Hepatocyte (in vitro differentiated cells): Measurements from ENCODE around the gene CD248. TPM values are rescaled to one million over a fixed set of nuclear protein-coding genes. Genes with fewer than 3 reads are reported as not detected.

Source experiments
- DNase-seq: peaks from one replicate; pipeline ENCODE4 v3.0.0-alpha.2; 2016; ENCODE audit warnings: low spot score
- H2AFZ ChIP-seq: fragments of 200-600 bp; sonication (generic); 2 replicates; pipeline ENCODE4 v1.6.0; 2016; ENCODE audit warnings: antibody characterized with exemption, mild to moderate bottlenecking
- H3K27ac ChIP-seq: fragments of 200-600 bp; sonication (generic); 2 replicates; pipeline ENCODE4 v1.5.1; 2016; ENCODE audit warnings: mild to moderate bottlenecking
- H3K27me3 ChIP-seq: fragments of 200-600 bp; sonication (generic); 2 replicates; pipeline ENCODE4 v1.6.1; 2016
- H3K36me3 ChIP-seq: fragments of 200-600 bp; sonication (generic); replicated peaks from 2 replicates; pipeline ENCODE4 v1.5.1; 2016; ENCODE audit warnings: low read depth; ENCODE audit not compliant: insufficient read depth
- H3K4me1 ChIP-seq: fragments of 200-600 bp; sonication (generic); 2 replicates; pipeline ENCODE4 v1.5.1; 2016; ENCODE audit warnings: mild to moderate bottlenecking, moderate library complexity; ENCODE audit not compliant: insufficient read depth
- H3K4me2 ChIP-seq: fragments of 200-600 bp; sonication (generic); 2 replicates; pipeline ENCODE4 v1.6.0; 2016
- H3K4me3 ChIP-seq: fragments of 200-600 bp; sonication (generic); 2 replicates; pipeline ENCODE4 v1.5.1; 2016; ENCODE audit warnings: mild to moderate bottlenecking
- H3K79me2 ChIP-seq: fragments of 200-600 bp; sonication (generic); 2 replicates; pipeline ENCODE4 v1.6.0; 2017; ENCODE audit warnings: mild to moderate bottlenecking
- H3K9me2 ChIP-seq: fragments of 200-600 bp; sonication (generic); replicated peaks from 2 replicates; pipeline ENCODE4 v1.6.0; 2017; ENCODE audit warnings: mild to moderate bottlenecking; ENCODE audit not compliant: insufficient read depth
- H3K9me3 ChIP-seq: fragments of 200-600 bp; sonication (generic); 2 replicates; pipeline ENCODE4 v1.5.1; 2016; ENCODE audit warnings: low read depth, mild to moderate bottlenecking
- H4K20me1 ChIP-seq: fragments of 200-600 bp; sonication (generic); 2 replicates; pipeline ENCODE4 v1.6.0; 2016; ENCODE audit warnings: mild to moderate bottlenecking; ENCODE audit not compliant: insufficient read depth, poor library complexity, severe bottlenecking
- CTCF ChIP-seq: fragments of 200-600 bp; sonication (generic); IDR thresholded peaks from 2 replicates; pipeline ENCODE4 v1.5.1; 2016; ENCODE audit warnings: antibody characterized with exemption, mild to moderate bottlenecking; ENCODE audit not compliant: poor library complexity
- EZH2 ChIP-seq: fragments of 200-600 bp; sonication (generic); IDR thresholded peaks from 2 replicates; pipeline ENCODE4 v1.6.1; 2016; ENCODE audit warnings: antibody characterized with exemption, mild to moderate bottlenecking, borderline replicate concordance
- EZH2phosphoT487 ChIP-seq: fragments of 200-600 bp; sonication (generic); IDR thresholded peaks from one replicate; pipeline ENCODE4 v1.6.1; 2018; ENCODE audit warnings: antibody characterized with exemption, mild to moderate bottlenecking, low read depth, moderate library complexity; ENCODE audit not compliant: unreplicated experiment, severe bottlenecking
- WGBS: methylation state at CpG from one replicate; pipeline ENCODE4 v1.1.6; 2016; ENCODE audit warnings: low lambda C conversion rate; ENCODE audit errors: missing lambda C conversion rate; 5-methylcytosine and 5-hydroxymethylcytosine counted together
- polyA plus RNA-seq: library from polyadenylated mRNA; unstranded; fragments of >200 nt; fragmentation: Nextera tagmentation; extraction: Ambion mirVana; gene quantifications from 2 replicates; pipeline ENCODE4 v1.2.1, GENCODE V29; 2016
- total RNA-seq: library from RNA; depleted of rRNA; stranded (reverse); fragments of >200 nt; gene quantifications from 2 replicates; pipeline ENCODE4 v1.2.3, GENCODE V29; 2014

The CD248 gene
- total and polyA plus RNA-seq, 2 experiments from 2014 or later = 24.6 to 210 TPM

- Histone ChIP-seq H3K4me2 (peak overlapping the region; percentile 95), H3K9me2 (no peaks in the 10 kb centered on the region), H3K36me3 (no peaks in the 10 kb centered on the region), H3K27ac (no peak overlapping the region), H3K27me3 (peaks cover 7% of the 10 kb centered on the region), H3K4me1 (peaks cover 15% of the 10 kb centered on the region), H3K4me3 (no peak overlapping the region), H4K20me1 (peaks cover 3% of the 10 kb centered on the region), H3K79me2 (peaks cover 35% of the 10 kb centered on the region), H3K9me3 (no peaks in the 10 kb centered on the region), H2AFZ (no peak overlapping the region)
- WGBS = 98% methylated on average over 5 of the region's 5 CpGs
- DNase-seq = no peak
- TF ChIP-seq EZH2 (no peak), EZH2phosphoT487 (no peak), CTCF (no peak)
Observed at GRCh38 chr11:66286699-66287098, 30.1 kb downstream of the CD248 start.

GRCh38 chr11:66285250-66285947, 31.4 kb downstream of the CD248 start:
- Histone ChIP-seq H3K36me3 (no peaks in the 10 kb centered on the region), H3K27me3 (no peaks in the 10 kb centered on the region), H4K20me1 (peaks cover 3% of the 10 kb centered on the region), H3K27ac (no peak overlapping the region), H3K4me2 (no peak overlapping the region), H3K79me2 (peaks cover 35% of the 10 kb centered on the region), H3K4me3 (no peak overlapping the region), H3K9me3 (no peaks in the 10 kb centered on the region), H2AFZ (no peak overlapping the region), H3K9me2 (no peaks in the 10 kb centered on the region), H3K4me1 (peaks cover 14% of the 10 kb centered on the region)
- no peak for DNase-seq
- TF ChIP-seq EZH2phosphoT487 = no peak
- TF ChIP-seq EZH2 = no peak
- no peak for TF ChIP-seq CTCF
- whole genome bisulfite sequencing = 97% methylated on average over 13 of the region's 13 CpGs

- 96% methylated on average over 9 of the region's 16 CpGs for WGBS
- H3K79me2 ChIP-seq = peaks cover 35% of the 10 kb centered on the region
Observed at GRCh38 chr11:66284526-66285078, 32.2 kb downstream of the CD248 start.

More at GRCh38 chr11:66284526-66285078, 32.2 kb downstream of the CD248 start:
- Histone ChIP-seq H3K4me1 (peaks cover 8% of the 10 kb centered on the region), H3K27ac (no peak overlapping the region), H3K27me3 (no peaks in the 10 kb centered on the region), H3K4me3 (no peak overlapping the region), H3K36me3 (no peaks in the 10 kb centered on the region), H3K9me3 (no peaks in the 10 kb centered on the region), H3K9me2 (no peaks in the 10 kb centered on the region), H4K20me1 (peaks cover 3% of the 10 kb centered on the region), H2AFZ (no peak overlapping the region), H3K4me2 (no peak overlapping the region)
- no peak for DNase-seq
- TF ChIP-seq EZH2 (no peak), EZH2phosphoT487 (no peak), CTCF (no peak)
